K562 (cell line): ENCODE data around the gene KIAA1614. TPM values are rescaled to one million over a fixed set of nuclear protein-coding genes. Genes with fewer than 3 reads are reported as not detected.

ENCODE experiments used
- ATAC-seq: fragments of 200-7000 bp; cut with Tn5 transposase; 3 replicates; pipeline ENCODE4 v1.9.1; 2020; ENCODE audit warnings: moderate library complexity
- BruUV-seq: library from RNA; stranded (reverse); fragments of 400-500 nt; replicated peaks from 2 replicates; lab custom pipeline; 2021; lab: Mats Ljungman, UMichigan
- CTCF ChIA-PET: fragments of 300-600 bp; formaldehyde crosslinking; extraction: SDS; loops from one replicate; lab custom pipeline; 2021; ENCODE audit warnings: low intra/inter-chr PET ratio; lab: Yijun Ruan, JAX
- POLR2A ChIA-PET: fragments of 300-600, 350-650 bp; sonication (Branson Sonifier 250); formaldehyde crosslinking; extraction: SDS; loops from one replicate; lab custom pipeline; 2021; ENCODE audit warnings: antibody characterized with exemption, inconsistent platforms; lab: Yijun Ruan, JAX
- DNase-seq, 4 experiments: peaks; one replicate each; pipeline versions ENCODE4 v3.0.0 to v3.0.0-alpha.2; 2011 to 2018; ENCODE audit warnings: low spot score in 3 of 4, mixed read lengths in 3 of 4; ENCODE audit errors: extremely low read depth in 1 of 4
- FAIRE-seq: peaks from 2 replicates; lab custom pipeline; 2011; peaks lifted over from hg19 to GRCh38; lab: Jason Lieb, UNC
- H2AFZ ChIP-seq: 2 replicates; pipeline ENCODE4 v1.6.0; 2011; ENCODE audit warnings: low read depth, low read length, control low read depth, inconsistent platforms
- H3K27ac ChIP-seq: fragments of 200-600 bp; 3 replicates; pipeline ENCODE4 v1.8.0; 2011; ENCODE audit warnings: low read depth, mild to moderate bottlenecking, control low read depth, inconsistent platforms, low read length, moderate library complexity, mixed read lengths; ENCODE audit errors: extremely low read depth
- H3K27me3 ChIP-seq, 2 experiments: fragments of 300-600 bp in 1 of 2; 2 replicates in 1 of 2; 3 replicates in 1 of 2; pipeline versions ENCODE4 v1.6.0 to v1.8.0; 2011; ENCODE audit warnings: inconsistent platforms in 2 of 2, low read length in 2 of 2, mild to moderate bottlenecking in 1 of 2, mixed read lengths in 1 of 2, moderate library complexity in 1 of 2; ENCODE audit not compliant: control insufficient read depth in 2 of 2, insufficient read depth in 2 of 2
- H3K36me3 ChIP-seq: fragments of 300-600 bp; 3 replicates; pipeline ENCODE4 v1.8.0; 2011; ENCODE audit warnings: mild to moderate bottlenecking, low read length, inconsistent platforms; ENCODE audit not compliant: control insufficient read depth, insufficient read depth
- H3K4me1 ChIP-seq, 2 experiments: fragments of 200-600 bp in 1 of 2; replicated peaks in 1 of 2; 2 replicates in 1 of 2; 3 replicates in 1 of 2; pipeline versions ENCODE4 v1.5.1 to v1.8.0; 2011; ENCODE audit warnings: inconsistent platforms in 2 of 2, low read length in 2 of 2, mild to moderate bottlenecking in 1 of 2, mixed read lengths in 1 of 2, moderate library complexity in 1 of 2; ENCODE audit not compliant: control insufficient read depth in 2 of 2, insufficient read depth in 2 of 2
- H3K4me2 ChIP-seq: 2 replicates; pipeline ENCODE4 v1.6.1; 2011; ENCODE audit warnings: low read length, control low read depth, inconsistent platforms, mixed read lengths; ENCODE audit not compliant: insufficient read depth
- H3K4me3 ChIP-seq: fragments of 200-600 bp; sonication (generic), shearing (Covaris generic); 2 replicates; pipeline ENCODE4 v1.5.1; 2016; ENCODE audit warnings: control low read depth, inconsistent platforms
- H3K79me2 ChIP-seq: fragments of 200-600 bp; 3 replicates; pipeline ENCODE4 v1.8.0; 2011; ENCODE audit warnings: low read length, inconsistent platforms; ENCODE audit not compliant: control insufficient read depth, insufficient read depth
- H3K9ac ChIP-seq, 2 experiments: 2 replicates each; pipeline versions ENCODE4 v1.6.0 to v1.6.1; 2011; ENCODE audit warnings: low read depth in 2 of 2, low read length in 2 of 2, control low read depth in 1 of 2, inconsistent platforms in 1 of 2, mild to moderate bottlenecking in 1 of 2, mixed read lengths in 1 of 2; ENCODE audit not compliant: insufficient read depth in 1 of 2
- H3K9me1 ChIP-seq: one replicate; pipeline ENCODE4 v1.6.0; 2011; ENCODE audit warnings: inconsistent platforms, mild to moderate bottlenecking, low read length, moderate library complexity; ENCODE audit not compliant: control insufficient read depth, insufficient read depth
- H3K9me3 ChIP-seq: replicated peaks from 2 replicates; pipeline ENCODE4 v1.5.1; 2011; ENCODE audit warnings: low read depth, low read length, inconsistent platforms; ENCODE audit not compliant: control insufficient read depth, insufficient read depth
- H4K20me1 ChIP-seq: replicated peaks from 2 replicates; pipeline ENCODE4 v1.6.1; 2011; ENCODE audit warnings: low read length, inconsistent platforms, mixed read lengths; ENCODE audit not compliant: control insufficient read depth, insufficient read depth
- CC2D1A ChIP-seq: fragments of 450-650 bp; IDR thresholded peaks from 2 replicates; pipeline ENCODE4 v1.6.1; 2017; ENCODE audit warnings: mild to moderate bottlenecking
- COPS2 ChIP-seq: fragments of 450-650 bp; conservative IDR thresholded peaks from 2 replicates; pipeline ENCODE4 v1.6.1; 2016; ENCODE audit warnings: mild to moderate bottlenecking, moderate library complexity
- E2F3 ChIP-seq: fragments of 250-450 bp; sonication (Bioruptor Pico); IDR thresholded peaks from 2 replicates; pipeline ENCODE4 v1.4.0; 2020; ENCODE audit warnings: mild to moderate bottlenecking
- FOSL1 ChIP-seq: fragments of 200-800 bp; sonication (Bioruptor generic); conservative IDR thresholded peaks from 2 replicates; pipeline ENCODE4 v1.6.1; 2016; ENCODE audit warnings: missing genetic modification characterization, missing compliant biosample characterization
- HDGF ChIP-seq: fragments of 450-650 bp; IDR thresholded peaks from 2 replicates; pipeline ENCODE4 v1.6.1; 2016
- MYBL2 ChIP-seq, 2 experiments: fragments of 450-650 bp in 1 of 2; sonication (generic) in 1 of 2; formaldehyde crosslinking in 1 of 2; IDR thresholded peaks; 2 replicates each; pipeline versions ENCODE4 v1.6.1 to v1.8.1; 2017 to 2022; ENCODE audit warnings: borderline replicate concordance in 1 of 2, inconsistent platforms in 1 of 2, low read depth in 1 of 2, mild to moderate bottlenecking in 1 of 2, missing genetic modification reagents in 1 of 2, moderate library complexity in 1 of 2
- MYC ChIP-seq, 2 experiments: fragments of 250-450 bp in 1 of 2; sonication (Bioruptor Pico) in 1 of 2; IDR thresholded peaks; 2 replicates each; pipeline versions ENCODE4 v1.5.1 to v1.6.1; 2012 to 2021; ENCODE audit warnings: low read depth in 2 of 2, borderline replicate concordance in 1 of 2, improper control_type of control experiment in 1 of 2, low read length in 1 of 2, mild to moderate bottlenecking in 1 of 2, moderate library complexity in 1 of 2
- NONO ChIP-seq, 2 experiments: fragments of 200-400 bp in 1 of 2; fragments of 450-650 bp in 1 of 2; formaldehyde crosslinking in 1 of 2; IDR thresholded peaks; 2 replicates each; pipeline ENCODE4 v1.6.1; 2017; ENCODE audit warnings: low read depth in 2 of 2, mild to moderate bottlenecking in 2 of 2, moderate library complexity in 2 of 2, low read length in 1 of 2
- PML ChIP-seq: IDR thresholded peaks from 2 replicates; pipeline ENCODE4 v1.6.1; 2012; ENCODE audit warnings: low read length, inconsistent platforms
- PTBP1 ChIP-seq: fragments of 200-400 bp; formaldehyde crosslinking; IDR thresholded peaks from 2 replicates; pipeline ENCODE4 v1.6.1; 2017; ENCODE audit warnings: low read depth, low read length
- RHOXF2B ChIP-seq: fragments of 250-450 bp; sonication (Bioruptor Pico); conservative IDR thresholded peaks from 2 replicates; pipeline ENCODE4 v1.5.1; 2021
- TBP ChIP-seq: optimal IDR thresholded peaks from 2 replicates; pipeline ENCODE3; 2011; ENCODE audit warnings: low read depth, low read length, improper control_type of control experiment
- ZFX ChIP-seq: sonication (generic); formaldehyde crosslinking; IDR thresholded peaks from 2 replicates; pipeline ENCODE4 v1.8.0; 2022; ENCODE audit warnings: mild to moderate bottlenecking, missing genetic modification reagents, moderate library complexity
- ZNF431 ChIP-seq: sonication (generic); formaldehyde crosslinking; IDR thresholded peaks from 2 replicates; pipeline ENCODE4 v1.8.0; 2022; ENCODE audit warnings: mild to moderate bottlenecking, missing genetic modification reagents
- ZNF707 ChIP-seq: fragments of 250-450 bp; sonication (Bioruptor Pico); conservative IDR thresholded peaks from 2 replicates; pipeline ENCODE4 v1.8.0; 2022; ENCODE audit warnings: inconsistent platforms, mild to moderate bottlenecking, moderate library complexity
- WGBS: fragments of 100-300 bp; shearing (Covaris generic); methylation state at CpG from one replicate; pipeline ENCODE4 v1.1.6; 2016; ENCODE audit warnings: low coverage, mixed read lengths; ENCODE audit not compliant: insufficient coverage; ENCODE audit errors: missing lambda C conversion rate; 5-methylcytosine and 5-hydroxymethylcytosine counted together
- in situ Hi-C: fragments of 300-500 bp; cut with MboI; formaldehyde crosslinking; loops from 4 replicates; pipeline ENCODE4 v1.15.0; 2018; ENCODE audit warnings: inconsistent platforms, mixed read lengths
- intact Hi-C: fragments of 100-400 bp; cut with micrococcal nuclease; formaldehyde crosslinking; loops from 2 replicates; pipeline ENCODE4 v1.14.2; 2022
- polyA plus RNA-seq, 8 experiments: library from polyadenylated mRNA; depleted of rRNA in 4 of 8; stranded (reverse) in 5 of 8; unstranded in 3 of 8; fragments of >200 nt; fragmentation: Nextera tagmentation in 2 of 8; fragmentation: Illumina TruSeq in 1 of 8; extraction: Ambion mirVana in 2 of 8; extraction: Trizol in 1 of 8; gene quantifications; 2 replicates each; pipeline versions ENCODE4 v1.2.1 to v1.2.3, GENCODE V29; 2011 to 2014; ENCODE audit warnings: inconsistent platforms in 1 of 8, missing spikeins in 1 of 8
- total RNA-seq, 7 experiments: library from RNA; depleted of rRNA in 6 of 7; stranded (reverse); fragments of >200 nt in 6 of 7; fragmentation: Illumina TruSeq in 2 of 7; extraction: Trizol in 2 of 7; gene quantifications; 2 replicates each; pipeline versions ENCODE4 v1.2.1 to v1.2.3, GENCODE V29; 2011 to 2021; ENCODE audit warnings: low replicate concordance in 1 of 7
- TF ChIP-seq, protein P1 (sequence below): sonication (generic); formaldehyde crosslinking; IDR thresholded peaks from 2 replicates; pipeline ENCODE4 v1.8.0; 2022; ENCODE audit warnings: mild to moderate bottlenecking, low read depth, missing genetic modification reagents
- TF ChIP-seq, protein P2 (sequence below): sonication (generic); formaldehyde crosslinking; IDR thresholded peaks from 2 replicates; pipeline ENCODE4 v1.8.0; 2023; ENCODE audit warnings: mild to moderate bottlenecking, missing genetic modification reagents
- TF ChIP-seq, protein P3 (sequence below): fragments of 200-800 bp; sonication (Bioruptor generic); IDR thresholded peaks from 2 replicates; pipeline ENCODE4 v1.6.1; 2017; ENCODE audit warnings: missing genetic modification characterization, missing compliant biosample characterization

KIAA1614 gene
- total and polyA plus RNA-seq, 9 of the 15 experiments (the other 6 are each of a cell fraction or from before 2014, with no cell fraction given) = 0.01 to 1.1 (median 0.15) TPM; not detected in 1

- H3K9ac ChIP-seq = no peak overlapping the region
- no TSS peak for BruUV-seq
- ATAC-seq (no peak), FAIRE-seq (no peak), DNase-seq (no peak)
- peaks cover 12% of the 10 kb centered on the region; the same call in 2 of the 3 replicates for H3K36me3 ChIP-seq
- intact Hi-C loops = no loop called here
- no peak overlapping the region for H3K4me2 ChIP-seq
- POLR2A ChIA-PET = interaction anchor here (1.2 kb wide), 2 partner anchors 14 to 24 kb away, joined by 5 to 6 read pairs; no protein-coding TSS in a partner anchor
- H3K4me3 ChIP-seq = no peak overlapping the region
- H3K9me1 ChIP-seq = no peaks in the 10 kb centered on the region
- no peaks in the 10 kb centered on the region for H3K4me1 ChIP-seq
- CTCF ChIA-PET = no interaction called here
- no peaks in the 10 kb centered on the region for H3K9me3 ChIP-seq
- H3K27ac ChIP-seq = no peak overlapping the region
- peaks cover 4% of the 10 kb centered on the region; the same call in 1 of the 2 replicates for H4K20me1 ChIP-seq
- in situ Hi-C loops = no loop called here
- no peak overlapping the region for H2AFZ ChIP-seq
- no peaks in the 10 kb centered on the region for H3K27me3 ChIP-seq
- TF ChIP-seq E2F3 (no peak), MYBL2 (IDR thresholded peaks at IDR 0.05; ENCODE audit: low read depth) (no peak), MYBL2 (CRISPR knock-in tag; IDR thresholded peaks at IDR 0.05; ENCODE audit: borderline replicate concordance) (no peak), ZNF431 (CRISPR knock-in tag) (no peak), ZFX (CRISPR knock-in tag) (no peak), PML (no peak), RHOXF2B (CRISPR knock-in tag) (no peak), CC2D1A (no peak), PTBP1 (no peak), ZNF707 (CRISPR knock-in tag) (no peak), COPS2 (no peak), MYC (IDR thresholded peaks at IDR 0.05; ENCODE audit: low read depth, low read length) (no peak), MYC (CRISPR knock-in tag; IDR thresholded peaks at IDR 0.05; ENCODE audit: borderline replicate concordance, low read depth) (no peak), HDGF (no peak), TBP (no peak), NONO (IDR thresholded peaks at IDR 0.05; ENCODE audit: low read depth in 2 of 2, low read length in 1 of 2) (no peak), FOSL1 (tag) (no peak)
- TF ChIP-seq, protein P1, sequence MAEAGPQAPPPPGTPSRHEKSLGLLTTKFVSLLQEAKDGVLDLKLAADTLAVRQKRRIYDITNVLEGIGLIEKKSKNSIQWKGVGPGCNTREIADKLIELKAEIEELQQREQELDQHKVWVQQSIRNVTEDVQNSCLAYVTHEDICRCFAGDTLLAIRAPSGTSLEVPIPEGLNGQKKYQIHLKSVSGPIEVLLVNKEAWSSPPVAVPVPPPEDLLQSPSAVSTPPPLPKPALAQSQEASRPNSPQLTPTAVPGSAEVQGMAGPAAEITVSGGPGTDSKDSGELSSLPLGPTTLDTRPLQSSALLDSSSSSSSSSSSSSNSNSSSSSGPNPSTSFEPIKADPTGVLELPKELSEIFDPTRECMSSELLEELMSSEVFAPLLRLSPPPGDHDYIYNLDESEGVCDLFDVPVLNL (CRISPR knock-in tag) = no peak
- TF ChIP-seq, protein P2, sequence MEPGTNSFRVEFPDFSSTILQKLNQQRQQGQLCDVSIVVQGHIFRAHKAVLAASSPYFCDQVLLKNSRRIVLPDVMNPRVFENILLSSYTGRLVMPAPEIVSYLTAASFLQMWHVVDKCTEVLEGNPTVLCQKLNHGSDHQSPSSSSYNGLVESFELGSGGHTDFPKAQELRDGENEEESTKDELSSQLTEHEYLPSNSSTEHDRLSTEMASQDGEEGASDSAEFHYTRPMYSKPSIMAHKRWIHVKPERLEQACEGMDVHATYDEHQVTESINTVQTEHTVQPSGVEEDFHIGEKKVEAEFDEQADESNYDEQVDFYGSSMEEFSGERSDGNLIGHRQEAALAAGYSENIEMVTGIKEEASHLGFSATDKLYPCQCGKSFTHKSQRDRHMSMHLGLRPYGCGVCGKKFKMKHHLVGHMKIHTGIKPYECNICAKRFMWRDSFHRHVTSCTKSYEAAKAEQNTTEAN = no peak
- TF ChIP-seq, protein P3, sequence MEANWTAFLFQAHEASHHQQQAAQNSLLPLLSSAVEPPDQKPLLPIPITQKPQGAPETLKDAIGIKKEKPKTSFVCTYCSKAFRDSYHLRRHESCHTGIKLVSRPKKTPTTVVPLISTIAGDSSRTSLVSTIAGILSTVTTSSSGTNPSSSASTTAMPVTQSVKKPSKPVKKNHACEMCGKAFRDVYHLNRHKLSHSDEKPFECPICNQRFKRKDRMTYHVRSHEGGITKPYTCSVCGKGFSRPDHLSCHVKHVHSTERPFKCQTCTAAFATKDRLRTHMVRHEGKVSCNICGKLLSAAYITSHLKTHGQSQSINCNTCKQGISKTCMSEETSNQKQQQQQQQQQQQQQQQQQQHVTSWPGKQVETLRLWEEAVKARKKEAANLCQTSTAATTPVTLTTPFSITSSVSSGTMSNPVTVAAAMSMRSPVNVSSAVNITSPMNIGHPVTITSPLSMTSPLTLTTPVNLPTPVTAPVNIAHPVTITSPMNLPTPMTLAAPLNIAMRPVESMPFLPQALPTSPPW = no peak
- no peaks in the 10 kb centered on the region for H3K79me2 ChIP-seq
- WGBS = 91% methylated on average over 4 of the region's 4 CpGs
Measured at GRCh38 chr1:180962178-180962577, 49.5 kb downstream of the KIAA1614 start.
